Left ventricle myocardium inferior (tissue), 1 donor: ENCODE results near the gene MRPL44. TPM values are rescaled to one million over a fixed set of nuclear protein-coding genes. Genes with fewer than 3 reads are reported as not detected.

Experiments used
- DNase-seq: peaks from one replicate; pipeline ENCODE4 v3.0.0-alpha.2; 2020
- H3K27ac ChIP-seq: fragments of 200-600 bp; replicated peaks from 2 replicates; pipeline ENCODE4 v1.8.0; 2021
- H3K27me3 ChIP-seq: fragments of 200-600 bp; 2 replicates; pipeline ENCODE4 v1.8.0; 2021; ENCODE audit warnings: low read depth
- H3K36me3 ChIP-seq: fragments of 200-600 bp; 2 replicates; pipeline ENCODE4 v1.8.0; 2021
- H3K4me1 ChIP-seq: fragments of 200-600 bp; 2 replicates; pipeline ENCODE4 v1.8.0; 2021
- H3K4me3 ChIP-seq: fragments of 200-600 bp; 2 replicates; pipeline ENCODE4 v1.8.0; 2021; ENCODE audit warnings: mild to moderate bottlenecking, moderate library complexity
- H3K9me3 ChIP-seq: fragments of 200-600 bp; replicated peaks from 2 replicates; pipeline ENCODE4 v1.8.0; 2021
- CTCF ChIP-seq: fragments of 200-600 bp; IDR thresholded peaks from 2 replicates; pipeline ENCODE4 v1.8.0; 2021; ENCODE audit warnings: antibody characterized with exemption, mild to moderate bottlenecking, borderline replicate concordance
- intact Hi-C: fragments of 100-400 bp; cut with micrococcal nuclease; formaldehyde crosslinking; loops from one replicate; pipeline ENCODE4 v1.11.0; 2022
- total RNA-seq: library from RNA; stranded (reverse); fragmentation: NEBNext Ultra II Directional; extraction: Animal tissue kit (Norgen Biotek cat#: 25700); gene quantifications from one replicate; pipeline ENCODE4 v1.2.1, GENCODE V29; 2021
- donor health status: DM: no; HTN: yes; CAD: no; lungs with severe emphysema.

Gene MRPL44
- total RNA-seq, 1 donor from 2014 or later = 39.9 TPM

GRCh38 chr2:223923976-223924375, 33.3 kb upstream of the MRPL44 start:
- no peak overlapping the region for H3K4me3 ChIP-seq
- no peak for DNase-seq
- no peak for TF ChIP-seq CTCF
- H3K4me1 ChIP-seq = peaks cover 36% of the 10 kb centered on the region
- H3K27ac ChIP-seq = peak overlapping the region; percentile 3
- H3K36me3 ChIP-seq = peaks cover 6% of the 10 kb centered on the region
- intact Hi-C loops = no loop called here
- peaks cover 19% of the 10 kb centered on the region for H3K9me3 ChIP-seq
- H3K27me3 ChIP-seq = no peaks in the 10 kb centered on the region

GRCh38 chr2:223925106-223925505, 32.2 kb upstream of the MRPL44 start:
- peaks cover 6% of the 10 kb centered on the region for H3K36me3 ChIP-seq
- peaks cover 33% of the 10 kb centered on the region for H3K4me1 ChIP-seq
- no peak overlapping the region for H3K27ac ChIP-seq
- TF ChIP-seq CTCF = no peak
- no peak overlapping the region for H3K4me3 ChIP-seq
- intact Hi-C loops = no loop called here
- H3K27me3 ChIP-seq = no peaks in the 10 kb centered on the region
- no peak for DNase-seq
- H3K9me3 ChIP-seq = peaks cover 19% of the 10 kb centered on the region

- Histone ChIP-seq H3K27ac (no peak overlapping the region), H3K36me3 (peaks cover 6% of the 10 kb centered on the region), H3K4me1 (peaks cover 47% of the 10 kb centered on the region), H3K27me3 (no peaks in the 10 kb centered on the region), H3K4me3 (no peak overlapping the region), H3K9me3 (peaks cover 19% of the 10 kb centered on the region)
- no peak for DNase-seq
- no peak for TF ChIP-seq CTCF
- intact Hi-C loops = no loop called here
Measured at GRCh38 chr2:223928113-223929006, 28.9 kb upstream of the MRPL44 start.

- no peaks in the 10 kb centered on the region for H3K27me3 ChIP-seq
- H3K36me3 ChIP-seq = peaks cover 6% of the 10 kb centered on the region
- intact Hi-C loops = no loop called here
- H3K4me1 ChIP-seq = peaks cover 50% of the 10 kb centered on the region
- peaks cover 19% of the 10 kb centered on the region for H3K9me3 ChIP-seq
- H3K4me3 ChIP-seq = no peak overlapping the region
- no peak for TF ChIP-seq CTCF
- H3K27ac ChIP-seq = peak overlapping the region; percentile 70
- DNase-seq = no peak
Measured at GRCh38 chr2:223929571-223930102, 27.6 kb upstream of the MRPL44 start.

GRCh38 chr2:223930103-223930976, 26.9 kb upstream of the MRPL44 start:
- H3K4me3 ChIP-seq = no peak overlapping the region
- H3K27ac ChIP-seq = peak overlapping the region; percentile 70
- no peaks in the 10 kb centered on the region for H3K27me3 ChIP-seq
- H3K4me1 ChIP-seq = peaks cover 57% of the 10 kb centered on the region
- intact Hi-C loops = no loop called here
- H3K36me3 ChIP-seq = peaks cover 6% of the 10 kb centered on the region
- H3K9me3 ChIP-seq = peaks cover 19% of the 10 kb centered on the region
- DNase-seq = peak; percentile 62
- TF ChIP-seq CTCF = no peak
